HEK293T (cell line): ENCODE data around the gene ZNF319.

ENCODE experiments used
- CTCF ChIA-PET: fragments of 350-600 bp; formaldehyde crosslinking; extraction: SDS; loops from one replicate; lab custom pipeline; 2021; ENCODE audit warnings: antibody characterized with exemption, inconsistent platforms; lab: Yijun Ruan, JAX
- POLR2A ChIA-PET: fragments of 350-600 bp; formaldehyde crosslinking; extraction: SDS; loops from one replicate; lab custom pipeline; 2020; ENCODE audit warnings: antibody characterized with exemption, inconsistent platforms; lab: Yijun Ruan, JAX
- DNase-seq: peaks from one replicate; pipeline ENCODE4 v3.0.0; 2012; ENCODE audit warnings: mixed read lengths; ENCODE audit errors: extremely low spot score
- ARNT ChIP-seq: fragments of 450-650 bp; IDR thresholded peaks from 2 replicates; pipeline ENCODE4 v1.6.1; 2017; ENCODE audit warnings: mild to moderate bottlenecking
- BHLHE40 ChIP-seq: fragments of 450-650 bp; IDR thresholded peaks from 2 replicates; pipeline ENCODE4 v1.6.1; 2016; ENCODE audit warnings: mild to moderate bottlenecking, moderate library complexity, borderline replicate concordance
- CTBP1 ChIP-seq: fragments of 450-650 bp; IDR thresholded peaks from 2 replicates; pipeline ENCODE4 v1.6.1; 2016; ENCODE audit warnings: borderline replicate concordance
- ELF4 ChIP-seq: fragments of 450-650 bp; IDR thresholded peaks from 2 replicates; pipeline ENCODE4 v1.6.1; 2017; ENCODE audit warnings: antibody characterized with exemption
- FOXK2 ChIP-seq: fragments of 450-650 bp; IDR thresholded peaks from 2 replicates; pipeline ENCODE4 v1.6.1; 2016; ENCODE audit warnings: mild to moderate bottlenecking
- FOXM1 ChIP-seq: fragments of 450-650 bp; IDR thresholded peaks from 2 replicates; pipeline ENCODE4 v1.6.1; 2017; ENCODE audit warnings: mild to moderate bottlenecking, borderline replicate concordance
- HDGF ChIP-seq: fragments of 450-650 bp; IDR thresholded peaks from 2 replicates; pipeline ENCODE4 v1.6.1; 2017; ENCODE audit warnings: antibody characterized with exemption, borderline replicate concordance
- L3MBTL2 ChIP-seq: fragments of 450-650 bp; conservative IDR thresholded peaks from 2 replicates; pipeline ENCODE4 v1.6.1; 2016; ENCODE audit warnings: mild to moderate bottlenecking
- LEF1 ChIP-seq: fragments of 450-650 bp; IDR thresholded peaks from 2 replicates; pipeline ENCODE4 v1.6.1; 2017; ENCODE audit warnings: mild to moderate bottlenecking, borderline replicate concordance
- NFRKB ChIP-seq: fragments of 450-650 bp; IDR thresholded peaks from 2 replicates; pipeline ENCODE4 v1.6.1; 2016; ENCODE audit warnings: mild to moderate bottlenecking, moderate library complexity
- PKNOX1 ChIP-seq: fragments of 450-650 bp; IDR thresholded peaks from 2 replicates; pipeline ENCODE4 v1.6.1; 2016
- SP1 ChIP-seq: fragments of 450-650 bp; IDR thresholded peaks from 2 replicates; pipeline ENCODE4 v1.6.1; 2017
- SUZ12 ChIP-seq: fragments of 450-650 bp; IDR thresholded peaks from 2 replicates; pipeline ENCODE4 v1.6.1; 2016; ENCODE audit warnings: mild to moderate bottlenecking
- TARDBP ChIP-seq: fragments of 450-650 bp; IDR thresholded peaks from 2 replicates; pipeline ENCODE4 v1.6.1; 2016
- ZNF384 ChIP-seq: fragments of 450-650 bp; IDR thresholded peaks from 2 replicates; pipeline ENCODE4 v1.6.1; 2016

ZNF319 gene

GRCh38 chr16:58000706-58001676, 519 bp upstream of the ZNF319 start, which contains the start of gene USB1:
Gene USB1 (plus strand): TSS chr16:58001407. CDS start chr16:58001484, 77 bp downstream.
- ChIA-PET CTCF (interaction anchor here (0.9 to 1.3 kb wide), 3 partner anchors 94 to 141 kb away, joined by 3 to 4 read pairs (median 3); no protein-coding TSS in a partner anchor), POLR2A (interaction anchor here (1.0 to 1.5 kb wide), 2 partner anchors 234 to 266 kb away, joined by 3 read pairs; partner anchors contain the start of gene KATNB1)
- DNase-seq, result peak; percentile 96
- TF ChIP-seq ZNF384 (no peak), L3MBTL2 (peak; percentile 54), NFRKB (no peak), ARNT (no peak), ELF4 (0 out of 2 replicates have a peak, but pooled peaks have one; percentile 7)

GRCh38 chr16:57999366-57999970, 1.0 kb downstream of the ZNF319 start:
- DNase-seq, result no peak
- ChIA-PET POLR2A (interaction anchor here (0.6 to 1.2 kb wide), 3 partner anchors 19 to 264 kb away, joined by 3 to 4 read pairs (median 3); partner anchors contain the start of genes CFAP20 and KATNB1), CTCF (interaction anchor here (0.9 kb wide), 1 partner anchor 67 kb away, joined by 3 read pairs; no protein-coding TSS in a partner anchor)
- no peak for TF ChIP-seq L3MBTL2
- no peak for TF ChIP-seq NFRKB
- no peak for TF ChIP-seq BHLHE40
- no peak for TF ChIP-seq LEF1
- TF ChIP-seq TARDBP, result no peak
- TF ChIP-seq ZNF384, result no peak
- TF ChIP-seq FOXM1, result no peak
- no peak for TF ChIP-seq CTBP1
- no peak for TF ChIP-seq HDGF

- CTCF ChIA-PET, result interaction anchor here (0.9 kb wide), 2 partner anchors 67 to 100 kb away, joined by 3 read pairs; no protein-coding TSS in a partner anchor
- TF ChIP-seq SP1, result no peak
- no peak for TF ChIP-seq SUZ12
- no peak for TF ChIP-seq HDGF
- TF ChIP-seq PKNOX1, result no peak
- TF ChIP-seq ELF4, result no peak
- TF ChIP-seq LEF1, result no peak
- TF ChIP-seq NFRKB, result no peak
- TF ChIP-seq BHLHE40, result no peak
- no peak for TF ChIP-seq CTBP1
- TF ChIP-seq FOXM1, result no peak
- no peak for TF ChIP-seq ARNT
- POLR2A ChIA-PET, result interaction anchor here (1.1 to 1.2 kb wide), 2 partner anchors 130 to 263 kb away, joined by 3 to 4 read pairs; partner anchors contain the start of genes CFAP20 and KATNB1
- no peak for DNase-seq
Measured at GRCh38 chr16:57998992-57999365, 1.5 kb downstream of the ZNF319 start.

GRCh38 chr16:57998486-57998885, 2.0 kb downstream of the ZNF319 start:
- CTCF ChIA-PET, result interaction anchor here (0.9 kb wide), 1 partner anchor 100 kb away, joined by 3 read pairs; no protein-coding TSS in a partner anchor

GRCh38 chr16:57997528-57998265, 2.8 kb downstream of the ZNF319 start:
- DNase-seq, result no peak
- ChIA-PET CTCF (interaction anchor here (0.6 to 0.9 kb wide), 2 partner anchors 99 to 253 kb away, joined by 3 to 5 read pairs; no protein-coding TSS in a partner anchor), POLR2A (no interaction called here)
- TF ChIP-seq HDGF, result no peak

More at GRCh38 chr16:57998486-57998885, 2.0 kb downstream of the ZNF319 start:
- POLR2A ChIA-PET, result interaction anchor here (1.1 kb wide), 1 partner anchor 263 kb away, joined by 3 read pairs; the partner anchor contains the start of gene KATNB1
- DNase-seq, result no peak
- TF ChIP-seq SP1 (no peak), TARDBP (no peak), L3MBTL2 (no peak), HDGF (no peak), PKNOX1 (no peak), LEF1 (no peak), BHLHE40 (no peak), ZNF384 (no peak), ELF4 (no peak), ARNT (no peak), FOXM1 (no peak)

GRCh38 chr16:57997176-57997527, 3.3 kb downstream of the ZNF319 start:
- ChIA-PET CTCF (interaction anchor here (0.6 to 1.1 kb wide), 2 partner anchors 125 to 252 kb away, joined by 3 to 5 read pairs; no protein-coding TSS in a partner anchor), POLR2A (interaction anchor here (1.2 kb wide), 1 partner anchor 77 kb away, joined by 3 read pairs; no protein-coding TSS in a partner anchor)
- no peak for DNase-seq
- TF ChIP-seq NFRKB, result no peak
- no peak for TF ChIP-seq ZNF384
- TF ChIP-seq L3MBTL2, result no peak
- no peak for TF ChIP-seq FOXK2
- no peak for TF ChIP-seq SUZ12
- TF ChIP-seq BHLHE40, result no peak
- no peak for TF ChIP-seq CTBP1
- no peak for TF ChIP-seq ARNT
- TF ChIP-seq TARDBP, result no peak
